Smooth muscle cell (in vitro differentiated cells): ENCODE measurements around the gene LAMC2. TPM values are rescaled to one million over a fixed set of nuclear protein-coding genes. Genes with fewer than 3 reads are reported as not detected.

Source experiments
- DNase-seq: peaks from one replicate; lab custom pipeline; 2025; ENCODE audit not compliant: unreplicated experiment; lab: John Stamatoyannopoulos, UW
- H2AFZ ChIP-seq: fragments of 200-600 bp; sonication (generic); 2 replicates; pipeline ENCODE4 v1.6.0; 2016; ENCODE audit warnings: antibody characterized with exemption, low read depth, mild to moderate bottlenecking
- H3F3A ChIP-seq: fragments of 200-600 bp; sonication (generic); 2 replicates; pipeline ENCODE4 v1.6.0; 2017; ENCODE audit warnings: antibody characterized with exemption, low read depth
- H3K27ac ChIP-seq: fragments of 200-600 bp; sonication (generic); 2 replicates; pipeline ENCODE4 v1.5.1; 2016; ENCODE audit warnings: low read depth, mild to moderate bottlenecking
- H3K27me3 ChIP-seq: fragments of 200-600 bp; sonication (generic); 2 replicates; pipeline ENCODE4 v1.6.1; 2016; ENCODE audit warnings: low read depth, mild to moderate bottlenecking
- H3K36me3 ChIP-seq: fragments of 200-600 bp; sonication (generic); 2 replicates; pipeline ENCODE4 v1.5.1; 2016; ENCODE audit warnings: low read depth
- H3K4me1 ChIP-seq: fragments of 200-600 bp; sonication (generic); 2 replicates; pipeline ENCODE4 v1.5.1; 2016; ENCODE audit warnings: low read depth
- H3K4me2 ChIP-seq: fragments of 200-600 bp; sonication (generic); 2 replicates; pipeline ENCODE4 v1.6.0; 2016; ENCODE audit warnings: mild to moderate bottlenecking
- H3K4me3 ChIP-seq: fragments of 200-600 bp; sonication (generic); 2 replicates; pipeline ENCODE4 v1.5.1; 2016; ENCODE audit warnings: mild to moderate bottlenecking
- H3K79me2 ChIP-seq: fragments of 200-600 bp; sonication (generic); 2 replicates; pipeline ENCODE4 v1.6.0; 2016; ENCODE audit warnings: low read depth, mild to moderate bottlenecking
- H3K9ac ChIP-seq: fragments of 200-600 bp; sonication (generic); 2 replicates; pipeline ENCODE4 v1.6.0; 2016; ENCODE audit warnings: low read depth
- H3K9me3 ChIP-seq: fragments of 200-600 bp; sonication (generic); replicated peaks from 2 replicates; pipeline ENCODE4 v1.5.1; 2016; ENCODE audit warnings: low read depth
- H4K20me1 ChIP-seq: fragments of 200-600 bp; sonication (generic); 2 replicates; pipeline ENCODE4 v1.6.0; 2016; ENCODE audit warnings: low read depth
- WGBS: methylation state at CpG from one replicate; pipeline ENCODE4 v1.1.7; 2016; ENCODE audit warnings: low lambda C conversion rate; 5-methylcytosine and 5-hydroxymethylcytosine counted together
- polyA plus RNA-seq: library from polyadenylated mRNA; unstranded; fragments of >200 nt; fragmentation: Nextera tagmentation; extraction: Ambion mirVana; gene quantifications from 2 replicates; pipeline ENCODE4 v1.2.1, GENCODE V29; 2016
- total RNA-seq: library from RNA; depleted of rRNA; stranded (reverse); fragments of >200 nt; gene quantifications from 2 replicates; pipeline ENCODE4 v1.2.3, GENCODE V29; 2014
- TF ChIP-seq, protein P1 (sequence below): fragments of 200-600 bp; sonication (generic); IDR thresholded peaks from 2 replicates; pipeline ENCODE4 v1.5.1; 2017; ENCODE audit warnings: borderline replicate concordance, mild to moderate bottlenecking, antibody characterized with exemption; ENCODE audit not compliant: insufficient read depth, poor library complexity, severe bottlenecking

The LAMC2 gene
- total and polyA plus RNA-seq, 2 experiments from 2014 or later, result 35.1 to 120 TPM

DNA sequence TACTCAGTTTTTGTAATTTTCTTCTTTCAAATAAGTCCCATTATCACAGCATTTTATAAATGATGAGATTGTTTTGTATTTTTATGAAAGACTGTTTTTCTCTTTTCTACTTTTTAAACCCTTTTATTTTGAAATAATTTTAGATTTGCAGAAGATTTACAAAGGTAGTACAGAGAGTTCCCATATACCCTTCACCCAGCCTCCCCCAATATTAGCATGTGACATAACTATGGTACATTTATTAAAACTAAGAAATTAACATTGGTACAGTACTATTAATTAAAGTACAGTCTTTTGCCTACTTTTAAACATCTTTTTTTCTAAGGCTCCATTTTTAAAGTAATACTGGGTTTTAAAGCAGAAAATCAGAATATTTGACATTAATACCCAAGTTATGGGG lies 35.6 kb upstream of the LAMC2 start:
- H3K4me1 ChIP-seq, result peaks cover 5% of the 10 kb centered on the region
- H3K9ac ChIP-seq, result no peak overlapping the region
- H3K4me2 ChIP-seq, result no peak overlapping the region
- TF ChIP-seq, protein P1, sequence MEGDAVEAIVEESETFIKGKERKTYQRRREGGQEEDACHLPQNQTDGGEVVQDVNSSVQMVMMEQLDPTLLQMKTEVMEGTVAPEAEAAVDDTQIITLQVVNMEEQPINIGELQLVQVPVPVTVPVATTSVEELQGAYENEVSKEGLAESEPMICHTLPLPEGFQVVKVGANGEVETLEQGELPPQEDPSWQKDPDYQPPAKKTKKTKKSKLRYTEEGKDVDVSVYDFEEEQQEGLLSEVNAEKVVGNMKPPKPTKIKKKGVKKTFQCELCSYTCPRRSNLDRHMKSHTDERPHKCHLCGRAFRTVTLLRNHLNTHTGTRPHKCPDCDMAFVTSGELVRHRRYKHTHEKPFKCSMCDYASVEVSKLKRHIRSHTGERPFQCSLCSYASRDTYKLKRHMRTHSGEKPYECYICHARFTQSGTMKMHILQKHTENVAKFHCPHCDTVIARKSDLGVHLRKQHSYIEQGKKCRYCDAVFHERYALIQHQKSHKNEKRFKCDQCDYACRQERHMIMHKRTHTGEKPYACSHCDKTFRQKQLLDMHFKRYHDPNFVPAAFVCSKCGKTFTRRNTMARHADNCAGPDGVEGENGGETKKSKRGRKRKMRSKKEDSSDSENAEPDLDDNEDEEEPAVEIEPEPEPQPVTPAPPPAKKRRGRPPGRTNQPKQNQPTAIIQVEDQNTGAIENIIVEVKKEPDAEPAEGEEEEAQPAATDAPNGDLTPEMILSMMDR, result no peak
- H3K79me2 ChIP-seq, result no peaks in the 10 kb centered on the region
- no peak overlapping the region for H2AFZ ChIP-seq
- peaks cover 3% of the 10 kb centered on the region for H3F3A ChIP-seq
- H3K4me3 ChIP-seq, result no peak overlapping the region
- H3K36me3 ChIP-seq, result no peaks in the 10 kb centered on the region
- DNase-seq, result no peak
- H3K27me3 ChIP-seq, result no peaks in the 10 kb centered on the region
- no peaks in the 10 kb centered on the region for H3K9me3 ChIP-seq
- H4K20me1 ChIP-seq, result no peaks in the 10 kb centered on the region
- H3K27ac ChIP-seq, result no peak overlapping the region

DNA sequence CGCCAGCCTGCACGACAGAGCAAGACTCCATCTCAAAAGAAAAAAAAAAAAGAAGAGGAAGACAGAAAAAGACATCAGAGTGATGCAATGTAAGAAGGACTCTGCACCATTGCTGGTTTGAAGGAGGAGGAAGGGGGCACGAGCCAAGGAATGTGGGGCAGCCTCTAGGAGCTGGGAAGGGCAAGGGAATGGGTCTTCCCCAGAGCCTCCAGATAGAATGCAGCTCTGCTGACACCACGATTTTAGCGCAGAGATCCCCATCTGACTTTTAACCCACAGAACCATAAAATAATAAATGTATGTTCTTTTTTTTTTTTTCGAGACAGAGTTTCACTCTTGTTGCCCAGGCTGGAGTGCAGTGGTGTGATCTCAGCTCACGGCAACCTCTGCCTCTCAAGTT lies 33.9 kb upstream of the LAMC2 start:
- Histone ChIP-seq H3K36me3 (no peaks in the 10 kb centered on the region), H3K27me3 (no peaks in the 10 kb centered on the region), H3F3A (peaks cover 3% of the 10 kb centered on the region), H3K4me2 (no peak overlapping the region), H3K9ac (no peak overlapping the region), H2AFZ (no peak overlapping the region), H3K4me3 (no peak overlapping the region), H3K4me1 (peaks cover 5% of the 10 kb centered on the region), H3K27ac (no peak overlapping the region), H3K79me2 (no peaks in the 10 kb centered on the region), H4K20me1 (no peaks in the 10 kb centered on the region), H3K9me3 (no peaks in the 10 kb centered on the region)
- 89% methylated on average over 7 of the region's 7 CpGs for WGBS
- DNase-seq, result no peak
- TF ChIP-seq, protein P1, result no peak

DNA sequence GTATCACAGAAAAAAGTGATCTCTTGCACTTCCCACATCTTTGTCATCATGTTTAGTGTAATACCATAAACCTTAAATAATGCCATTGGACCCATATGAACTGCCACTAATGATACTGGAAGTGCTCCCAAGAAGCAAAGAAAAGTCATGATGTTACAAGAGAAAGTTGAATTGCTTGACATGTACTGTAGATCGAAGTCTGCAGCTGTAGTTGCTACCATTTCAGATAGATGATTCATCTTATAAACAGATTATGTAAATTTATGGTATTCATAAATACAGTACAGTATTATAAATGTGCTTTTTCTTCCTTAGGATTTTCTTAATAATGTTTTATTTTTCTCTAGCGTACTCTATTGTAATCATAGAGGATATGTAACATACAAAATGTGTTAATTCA lies 30.1 kb upstream of the LAMC2 start:
- Histone ChIP-seq H3K36me3 (no peaks in the 10 kb centered on the region), H3K27ac (no peak overlapping the region), H4K20me1 (no peaks in the 10 kb centered on the region), H3K79me2 (no peaks in the 10 kb centered on the region), H3F3A (no peaks in the 10 kb centered on the region), H3K4me3 (no peak overlapping the region), H2AFZ (no peak overlapping the region), H3K4me2 (no peak overlapping the region), H3K27me3 (no peaks in the 10 kb centered on the region), H3K9me3 (no peaks in the 10 kb centered on the region), H3K4me1 (no peaks in the 10 kb centered on the region), H3K9ac (no peak overlapping the region)
- no peak for DNase-seq
- TF ChIP-seq, protein P1, result no peak
- WGBS, result 99% methylated on average over 2 of the region's 2 CpGs

DNA sequence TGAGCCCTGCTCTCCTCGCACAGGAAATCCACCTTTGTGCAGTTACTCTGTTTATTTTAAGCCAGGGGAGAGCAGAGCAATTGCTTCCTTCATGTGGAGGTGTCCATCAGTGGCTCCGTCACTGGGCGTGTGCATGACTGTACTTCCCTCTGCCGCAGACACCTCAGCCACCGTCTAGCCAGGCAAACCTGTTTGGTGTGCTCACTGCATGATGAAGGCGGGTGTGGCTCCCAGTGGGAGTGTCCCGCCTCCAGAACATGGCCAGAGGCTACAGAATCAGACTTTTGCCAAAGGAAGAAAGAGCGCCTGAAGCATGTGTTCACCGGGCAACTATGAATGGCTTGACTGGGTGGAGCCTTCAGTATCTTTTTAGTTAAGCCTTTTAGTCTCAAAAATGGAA lies 26.1 kb upstream of the LAMC2 start:
- TF ChIP-seq, protein P1, result no peak
- H2AFZ ChIP-seq, result no peak overlapping the region
- no peaks in the 10 kb centered on the region for H3K9me3 ChIP-seq
- H3K27ac ChIP-seq, result peak overlapping the region; percentile 88
- no peaks in the 10 kb centered on the region for H3F3A ChIP-seq
- H3K4me2 ChIP-seq, result no peak overlapping the region
- no peaks in the 10 kb centered on the region for H3K36me3 ChIP-seq
- H3K79me2 ChIP-seq, result no peaks in the 10 kb centered on the region
- no peaks in the 10 kb centered on the region for H4K20me1 ChIP-seq
- no peak overlapping the region for H3K4me3 ChIP-seq
- H3K27me3 ChIP-seq, result no peaks in the 10 kb centered on the region
- H3K4me1 ChIP-seq, result peaks cover 7% of the 10 kb centered on the region
- no peak for DNase-seq
- WGBS, result 76% methylated on average over 9 of the region's 9 CpGs
- peak overlapping the region; percentile 53 for H3K9ac ChIP-seq
